H1 (cell line): ENCODE results near the gene POLR2H. TPM values are rescaled to one million over a fixed set of nuclear protein-coding genes. Genes with fewer than 3 reads are reported as not detected.
A peak's percentile ranks its signal among the peaks of the same experiment; 100 is the strongest.

Experiments used
- BACH1 ChIP-seq: IDR thresholded peaks from 2 replicates; pipeline ENCODE4 v1.6.1; 2012; ENCODE audit warnings: low read length, improper control_type of control experiment
- CTBP2 ChIP-seq: IDR thresholded peaks from 2 replicates; pipeline ENCODE4 v1.7.0; 2011; ENCODE audit warnings: borderline replicate concordance, mild to moderate bottlenecking, moderate library complexity, mixed read lengths, low read length; ENCODE audit not compliant: insufficient read depth, insufficient read length
- JUN ChIP-seq: IDR thresholded peaks from 2 replicates; pipeline ENCODE4 v1.6.1; 2011; ENCODE audit warnings: low read depth, mild to moderate bottlenecking, improper control_type of control experiment, low read length
- PHF8 ChIP-seq: fragments of 200-600 bp; sonication (generic); conservative IDR thresholded peaks from 2 replicates; pipeline ENCODE4 v1.7.1; 2012; ENCODE audit warnings: low read depth, mild to moderate bottlenecking, inconsistent platforms, low read length, moderate library complexity
- RAD21 ChIP-seq, 2 experiments: IDR thresholded peaks in 1 of 2; conservative IDR thresholded peaks in 1 of 2; 2 replicates each; pipeline ENCODE4 v1.6.1; 2011; ENCODE audit warnings: low read depth in 2 of 2, low read length in 2 of 2, improper control_type of control experiment in 1 of 2, inconsistent platforms in 1 of 2, mild to moderate bottlenecking in 1 of 2, moderate library complexity in 1 of 2
- SP1 ChIP-seq: IDR thresholded peaks from 2 replicates; pipeline ENCODE4 v1.6.1; 2011; ENCODE audit warnings: low read depth, low read length
- polyA plus RNA-seq, 7 experiments: library from polyadenylated mRNA; depleted of rRNA in 3 of 7; stranded (reverse) in 5 of 7; unstranded in 2 of 7; fragments of >200 nt in 5 of 7; fragments of 200-250 nt in 2 of 7; gene quantifications; 1 replicate in 5 of 7; 2 replicates in 1 of 7; 4 replicates in 1 of 7; pipeline versions ENCODE4 v1.2.1 to v1.2.3, GENCODE V29; 2011 to 2013; ENCODE audit warnings: missing spikeins in 2 of 7, mixed read lengths in 2 of 7
- total RNA-seq: library from RNA; stranded (reverse); fragmentation: NEBNext Ultra II Directional; extraction: Animal tissue kit (Norgen Biotek cat#: 25700); gene quantifications from 2 replicates; pipeline ENCODE4 v1.2.1, GENCODE V29; 2021

The POLR2H gene
- total and polyA plus RNA-seq, 2 of the 8 experiments (the other 6 are each of a cell fraction or from before 2014, with no cell fraction given), result 113 to 335 TPM

DNA sequence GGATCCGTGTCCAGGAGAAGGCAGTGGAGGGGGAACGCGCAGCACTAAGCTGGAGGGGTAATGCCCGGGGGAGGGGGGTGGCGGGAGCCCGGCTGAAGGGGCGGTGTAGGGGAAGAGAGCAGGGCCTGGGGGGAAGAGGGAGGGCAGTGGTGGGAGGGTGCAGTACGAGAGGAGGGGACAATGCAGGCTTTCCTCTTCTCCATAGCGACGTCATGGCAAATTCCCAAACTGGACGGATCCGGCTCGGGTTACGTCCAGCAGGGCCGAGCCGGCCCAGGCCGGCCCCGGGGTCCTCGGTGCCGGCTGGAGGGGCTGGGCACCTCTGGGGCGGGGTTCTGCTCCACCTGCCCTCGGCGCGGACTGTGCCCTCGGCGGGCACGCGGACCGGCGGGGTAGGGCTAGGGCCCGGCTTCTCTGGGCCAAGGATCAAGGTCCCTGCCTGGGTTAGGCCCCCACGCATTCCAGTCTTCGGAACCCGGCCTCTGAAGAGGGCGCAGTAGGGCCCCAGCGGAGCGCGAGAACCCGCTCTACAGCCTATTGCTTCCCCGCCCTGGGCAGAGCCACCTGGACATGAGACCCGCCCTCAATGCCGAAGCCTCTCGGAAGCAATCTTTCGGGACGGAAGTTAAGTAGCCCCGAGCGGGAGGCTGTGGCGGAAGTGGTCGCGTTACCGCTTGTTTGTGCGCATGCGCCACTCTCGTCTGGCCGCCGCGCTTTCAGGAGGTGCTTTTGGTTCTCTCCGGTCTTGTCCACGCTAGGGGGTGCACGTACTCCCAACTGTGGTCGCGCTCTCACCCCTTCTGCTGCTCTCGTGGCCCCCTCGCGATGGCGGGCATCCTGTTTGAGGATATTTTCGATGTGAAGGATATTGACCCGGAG, 1.4 kb downstream of the POLR2H start (continued):
- no peak for TF ChIP-seq CTBP2
- peak; percentile 11 to 30; a peak in 2 of 4 replicates for TF ChIP-seq RAD21 (IDR thresholded peaks at IDR 0.05 in 1 of 2, conservative IDR thresholded peaks at IDR 0.05 in 1 of 2; ENCODE audit: low read depth in 2 of 2, low read length in 2 of 2)
- TF ChIP-seq PHF8, result peak; percentile 84
- peak; percentile 13; the same call in 1 of the 2 replicates for TF ChIP-seq BACH1
- 0 out of 2 replicates have a peak, but pooled peaks have one; percentile 50 for TF ChIP-seq JUN
- 0 out of 2 replicates have a peak, but pooled peaks have one; percentile 30 for TF ChIP-seq SP1
